ENCODE results near the gene ATP6V1E1.

Gene ATP6V1E1

DNA sequence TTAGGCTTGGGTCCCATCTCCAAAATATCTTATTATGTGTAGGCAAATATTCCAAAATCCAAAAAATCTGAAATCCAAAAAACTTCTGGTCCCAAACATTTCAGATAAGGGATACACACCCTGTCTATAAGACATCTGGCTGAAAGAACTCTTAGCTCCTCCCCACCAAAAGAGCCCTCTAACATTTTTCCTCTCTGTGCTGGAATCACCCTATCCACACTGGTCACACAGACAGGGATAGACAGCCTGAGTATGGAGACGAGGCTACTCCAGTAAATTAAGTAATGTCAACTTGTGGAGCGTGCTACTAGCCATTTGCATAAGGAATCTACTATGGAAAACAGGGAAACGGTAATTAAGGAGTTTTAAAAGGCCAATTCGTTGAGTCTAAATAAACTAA lies 24.9 kb downstream of the ATP6V1E1 start:
- ChIA-PET POLR2A (no interaction called here), CTCF (no interaction called here)
- no peak for DNase-seq (ENCODE audit: extremely low spot score)
- TF ChIP-seq, protein P1, sequence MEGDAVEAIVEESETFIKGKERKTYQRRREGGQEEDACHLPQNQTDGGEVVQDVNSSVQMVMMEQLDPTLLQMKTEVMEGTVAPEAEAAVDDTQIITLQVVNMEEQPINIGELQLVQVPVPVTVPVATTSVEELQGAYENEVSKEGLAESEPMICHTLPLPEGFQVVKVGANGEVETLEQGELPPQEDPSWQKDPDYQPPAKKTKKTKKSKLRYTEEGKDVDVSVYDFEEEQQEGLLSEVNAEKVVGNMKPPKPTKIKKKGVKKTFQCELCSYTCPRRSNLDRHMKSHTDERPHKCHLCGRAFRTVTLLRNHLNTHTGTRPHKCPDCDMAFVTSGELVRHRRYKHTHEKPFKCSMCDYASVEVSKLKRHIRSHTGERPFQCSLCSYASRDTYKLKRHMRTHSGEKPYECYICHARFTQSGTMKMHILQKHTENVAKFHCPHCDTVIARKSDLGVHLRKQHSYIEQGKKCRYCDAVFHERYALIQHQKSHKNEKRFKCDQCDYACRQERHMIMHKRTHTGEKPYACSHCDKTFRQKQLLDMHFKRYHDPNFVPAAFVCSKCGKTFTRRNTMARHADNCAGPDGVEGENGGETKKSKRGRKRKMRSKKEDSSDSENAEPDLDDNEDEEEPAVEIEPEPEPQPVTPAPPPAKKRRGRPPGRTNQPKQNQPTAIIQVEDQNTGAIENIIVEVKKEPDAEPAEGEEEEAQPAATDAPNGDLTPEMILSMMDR (IDR thresholded peaks at IDR 0.05; ENCODE audit: control extremely low read depth, extremely low read depth, low read depth, missing control alignments) = no peak

GRCh38 chr22:17601031-17601430 lies 27.5 kb downstream of the ATP6V1E1 start:
- ChIA-PET POLR2A (no interaction called here), CTCF (interaction anchor here (0.8 to 1.2 kb wide), 2 partner anchors 20 to 42 kb away, joined by 3 read pairs; no protein-coding TSS in a partner anchor)
- DNase-seq (ENCODE audit: extremely low spot score) = no peak
- TF ChIP-seq, protein P1 (IDR thresholded peaks at IDR 0.05; ENCODE audit: control extremely low read depth, extremely low read depth, low read depth, missing control alignments) = no peak

DNA sequence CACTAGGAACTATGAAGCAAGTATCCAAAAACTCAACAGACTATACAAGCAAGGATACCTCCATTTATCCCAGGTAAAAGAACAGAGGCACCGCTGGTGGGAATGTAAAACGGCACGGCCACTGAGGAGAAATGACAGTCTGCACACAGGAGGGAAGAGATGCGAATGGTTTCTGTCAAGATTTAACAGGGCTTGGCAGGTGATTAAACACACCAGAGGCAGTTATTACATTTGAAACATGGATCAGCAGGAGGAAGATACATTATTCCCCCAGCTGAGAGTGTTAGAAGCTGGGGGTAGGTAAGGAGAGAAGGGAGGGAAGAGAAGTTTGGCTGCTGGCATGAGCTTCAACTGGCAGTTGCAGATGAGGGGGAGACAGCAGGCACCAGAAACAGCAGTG lies 30.2 kb downstream of the ATP6V1E1 start:
- ChIA-PET CTCF (interaction anchor here (0.7 to 1.0 kb wide), 3 partner anchors 11 to 40 kb away, joined by 3 read pairs; no protein-coding TSS in a partner anchor), POLR2A (no interaction called here)
- DNase-seq (ENCODE audit: extremely low spot score) = no peak
- TF ChIP-seq, protein P1 (IDR thresholded peaks at IDR 0.05; ENCODE audit: control extremely low read depth, extremely low read depth, low read depth, missing control alignments) = no peak

DNA sequence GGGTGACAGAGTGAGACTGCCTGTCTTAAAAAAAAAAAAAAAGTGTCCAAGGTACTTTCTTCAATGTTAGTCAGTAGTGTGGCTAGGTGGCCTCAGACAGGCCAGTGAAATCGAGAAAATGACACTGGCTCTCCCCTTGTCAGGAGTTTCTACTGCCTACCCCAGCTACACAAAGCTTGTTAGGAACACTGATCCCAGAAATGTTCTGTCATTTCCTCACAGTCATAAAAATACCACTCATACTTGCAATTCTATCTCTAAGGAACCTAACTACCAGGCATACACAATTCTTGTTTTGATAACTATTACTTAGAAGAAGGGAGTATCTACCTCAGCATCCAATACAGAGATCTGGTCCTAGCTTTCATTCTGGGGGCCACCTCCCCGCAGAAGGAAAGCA lies 31.3 kb downstream of the ATP6V1E1 start:
- TF ChIP-seq, protein P1 (IDR thresholded peaks at IDR 0.05; ENCODE audit: control extremely low read depth, extremely low read depth, low read depth, missing control alignments) = no peak
- no peak for DNase-seq (ENCODE audit: extremely low spot score)
- ChIA-PET CTCF (interaction anchor here (0.8 to 1.0 kb wide), 2 partner anchors 16 to 39 kb away, joined by 3 read pairs; no protein-coding TSS in a partner anchor), POLR2A (no interaction called here)

DNA sequence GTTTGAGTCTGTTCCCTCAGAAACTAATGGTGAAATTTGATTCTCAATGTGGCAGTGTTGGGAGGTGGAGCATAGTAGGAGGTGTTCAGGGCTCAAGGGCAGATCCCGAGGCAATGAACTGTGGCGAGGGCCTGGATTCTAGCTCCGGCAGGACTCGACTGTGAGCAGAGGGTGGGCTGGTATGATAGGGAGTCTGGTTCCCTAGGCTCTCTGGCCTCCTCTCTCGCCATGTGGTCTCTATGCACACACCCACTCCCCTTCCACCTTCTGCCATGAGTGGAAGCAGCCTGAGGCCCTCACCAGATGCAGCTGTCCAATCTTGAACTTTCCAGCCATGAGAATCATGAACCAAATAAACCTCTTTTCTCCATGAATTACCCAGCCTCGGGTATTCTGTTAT lies 32.3 kb downstream of the ATP6V1E1 start:
- no peak for DNase-seq (ENCODE audit: extremely low spot score)
- TF ChIP-seq, protein P1 (IDR thresholded peaks at IDR 0.05; ENCODE audit: control extremely low read depth, extremely low read depth, low read depth, missing control alignments) = no peak
- POLR2A ChIA-PET = no interaction called here
- CTCF ChIA-PET = no interaction called here

- CTCF ChIA-PET = no interaction called here
- POLR2A ChIA-PET = interaction anchor here (0.7 kb wide), 1 partner anchor 14 kb away, joined by 4 read pairs; no protein-coding TSS in a partner anchor
Measured at GRCh38 chr22:17592201-17592600, 36.3 kb downstream of the ATP6V1E1 start.

More at GRCh38 chr22:17592201-17592600, 36.3 kb downstream of the ATP6V1E1 start:
- DNase-seq (ENCODE audit: extremely low spot score) = no peak
- TF ChIP-seq, protein P1 (IDR thresholded peaks at IDR 0.05; ENCODE audit: control extremely low read depth, extremely low read depth, low read depth, missing control alignments) = no peak

Data from GM10248 (cell line).